OCI-LY1 (cell line): ENCODE data around the gene NKAIN2.

ENCODE experiments used
- H2AFZ ChIP-seq: fragments of 200-600 bp; sonication (generic), shearing (Covaris generic); 2 replicates; pipeline ENCODE4 v1.6.0; 2014; ENCODE audit warnings: antibody characterized with exemption, mild to moderate bottlenecking, low read length
- H3F3A ChIP-seq: fragments of 200-600 bp; sonication (generic), shearing (Covaris generic); 2 replicates; pipeline ENCODE4 v1.6.0; 2014; ENCODE audit warnings: mild to moderate bottlenecking, antibody characterized with exemption, low read length, moderate library complexity; ENCODE audit not compliant: insufficient read depth
- H3K27ac ChIP-seq: fragments of 200-600 bp; sonication (generic); 2 replicates; pipeline ENCODE4 v1.5.1; 2014; ENCODE audit warnings: low read length, mixed run types, mild to moderate bottlenecking, low read depth; ENCODE audit not compliant: poor library complexity, severe bottlenecking
- H3K27me3 ChIP-seq: fragments of 200-600 bp; sonication (generic); 2 replicates; pipeline ENCODE4 v1.6.0; 2014; ENCODE audit warnings: antibody characterized with exemption, mild to moderate bottlenecking, low read length, moderate library complexity; ENCODE audit not compliant: insufficient read depth
- H3K36me3 ChIP-seq: fragments of 200-600 bp; sonication (generic); 2 replicates; pipeline ENCODE4 v1.6.1; 2014; ENCODE audit warnings: mild to moderate bottlenecking, antibody characterized with exemption, low read length, moderate library complexity, mixed read lengths; ENCODE audit not compliant: insufficient read depth
- H3K4me1 ChIP-seq: fragments of 200-600 bp; sonication (generic); 2 replicates; pipeline ENCODE4 v1.5.1; 2014; ENCODE audit warnings: mild to moderate bottlenecking, low read length, moderate library complexity; ENCODE audit not compliant: insufficient read depth, severe bottlenecking
- H3K4me2 ChIP-seq: fragments of 200-600 bp; sonication (generic), shearing (Covaris generic); 2 replicates; pipeline ENCODE4 v1.6.1; 2014; ENCODE audit warnings: low read length
- H3K4me3 ChIP-seq: fragments of 200-600 bp; sonication (generic); 2 replicates; pipeline ENCODE4 v1.5.1; 2014; ENCODE audit warnings: low read length, low read depth, mild to moderate bottlenecking, mixed read lengths; ENCODE audit not compliant: poor library complexity, severe bottlenecking
- H3K79me2 ChIP-seq: fragments of 200-600 bp; shearing (Covaris generic); 2 replicates; pipeline ENCODE4 v1.6.1; 2016; ENCODE audit warnings: mixed run types, low read length, mixed read lengths; ENCODE audit not compliant: insufficient read depth
- H3K9ac ChIP-seq: fragments of 200-600 bp; sonication (generic), shearing (Covaris generic); 2 replicates; pipeline ENCODE4 v1.6.1; 2014; ENCODE audit warnings: mild to moderate bottlenecking, low read length, mixed read lengths
- H3K9me2 ChIP-seq: fragments of 200-600 bp; sonication (generic), shearing (Covaris generic); 2 replicates; pipeline ENCODE4 v1.6.1; 2014; ENCODE audit warnings: low read depth, mild to moderate bottlenecking, low read length, mixed read lengths
- H3K9me3 ChIP-seq: fragments of 200-600 bp; shearing (Covaris generic); 2 replicates; pipeline ENCODE4 v1.6.1; 2014; ENCODE audit warnings: low read length, mixed read lengths
- H4K20me1 ChIP-seq: fragments of 200-600 bp; sonication (generic), shearing (Covaris generic); 2 replicates; pipeline ENCODE4 v1.6.0; 2016; ENCODE audit warnings: mild to moderate bottlenecking, low read length; ENCODE audit not compliant: insufficient read depth
- CTCF ChIP-seq: fragments of 200-600 bp; sonication (generic), shearing (Covaris generic); IDR thresholded peaks from 2 replicates; pipeline ENCODE4 v1.5.1; 2017; ENCODE audit warnings: mild to moderate bottlenecking, antibody characterized with exemption, low read length, moderate library complexity, mixed read lengths
- EZH2 ChIP-seq: fragments of 200-600 bp; sonication (generic), shearing (Covaris generic); IDR thresholded peaks from 2 replicates; pipeline ENCODE4 v1.8.0; 2017; ENCODE audit warnings: borderline replicate concordance, mixed run types, mild to moderate bottlenecking, antibody characterized with exemption, low read length, moderate library complexity, mixed read lengths

Gene NKAIN2

GRCh38 chr6:124199286-124199685, 395.6 kb downstream of the NKAIN2 start:
- H2AFZ ChIP-seq: no peak overlapping the region
- no peaks in the 10 kb centered on the region for H3K27me3 ChIP-seq
- H3K36me3 ChIP-seq: no peaks in the 10 kb centered on the region
- no peak overlapping the region for H3K9ac ChIP-seq
- H3K9me2 ChIP-seq: no peaks in the 10 kb centered on the region
- TF ChIP-seq CTCF (no peak), EZH2 (no peak)
- H3K79me2 ChIP-seq: no peaks in the 10 kb centered on the region
- H3K4me2 ChIP-seq: no peak overlapping the region
- no peak overlapping the region for H3K27ac ChIP-seq
- H4K20me1 ChIP-seq: no peaks in the 10 kb centered on the region
- H3K4me1 ChIP-seq: no peaks in the 10 kb centered on the region
- no peaks in the 10 kb centered on the region for H3K9me3 ChIP-seq
- no peaks in the 10 kb centered on the region for H3F3A ChIP-seq
- H3K4me3 ChIP-seq: no peak overlapping the region

- Histone ChIP-seq H3K4me2 (no peak overlapping the region), H3K4me3 (no peak overlapping the region), H3F3A (no peaks in the 10 kb centered on the region), H2AFZ (no peak overlapping the region), H3K36me3 (no peaks in the 10 kb centered on the region), H3K9me2 (no peaks in the 10 kb centered on the region), H4K20me1 (no peaks in the 10 kb centered on the region), H3K9ac (no peak overlapping the region), H3K79me2 (no peaks in the 10 kb centered on the region), H3K27ac (no peak overlapping the region), H3K27me3 (no peaks in the 10 kb centered on the region), H3K9me3 (no peaks in the 10 kb centered on the region), H3K4me1 (no peaks in the 10 kb centered on the region)
- TF ChIP-seq EZH2: no peak
- TF ChIP-seq CTCF: no peak
These were observed 397.0 kb downstream of the NKAIN2 start for GRCh38 chr6:124200661-124201060.

GRCh38 chr6:124203101-124203811, 399.6 kb downstream of the NKAIN2 start:
- Histone ChIP-seq H3K4me1 (no peaks in the 10 kb centered on the region), H3K36me3 (no peaks in the 10 kb centered on the region), H3K9me2 (no peaks in the 10 kb centered on the region), H3K27me3 (no peaks in the 10 kb centered on the region), H3K4me3 (no peak overlapping the region), H3K9ac (no peak overlapping the region), H3K27ac (no peak overlapping the region), H3F3A (no peaks in the 10 kb centered on the region), H4K20me1 (no peaks in the 10 kb centered on the region), H2AFZ (no peak overlapping the region), H3K4me2 (no peak overlapping the region), H3K9me3 (no peaks in the 10 kb centered on the region), H3K79me2 (no peaks in the 10 kb centered on the region)
- TF ChIP-seq CTCF: no peak
- no peak for TF ChIP-seq EZH2
